ENCODE data around the gene LIM2.

LIM2 gene

DNA sequence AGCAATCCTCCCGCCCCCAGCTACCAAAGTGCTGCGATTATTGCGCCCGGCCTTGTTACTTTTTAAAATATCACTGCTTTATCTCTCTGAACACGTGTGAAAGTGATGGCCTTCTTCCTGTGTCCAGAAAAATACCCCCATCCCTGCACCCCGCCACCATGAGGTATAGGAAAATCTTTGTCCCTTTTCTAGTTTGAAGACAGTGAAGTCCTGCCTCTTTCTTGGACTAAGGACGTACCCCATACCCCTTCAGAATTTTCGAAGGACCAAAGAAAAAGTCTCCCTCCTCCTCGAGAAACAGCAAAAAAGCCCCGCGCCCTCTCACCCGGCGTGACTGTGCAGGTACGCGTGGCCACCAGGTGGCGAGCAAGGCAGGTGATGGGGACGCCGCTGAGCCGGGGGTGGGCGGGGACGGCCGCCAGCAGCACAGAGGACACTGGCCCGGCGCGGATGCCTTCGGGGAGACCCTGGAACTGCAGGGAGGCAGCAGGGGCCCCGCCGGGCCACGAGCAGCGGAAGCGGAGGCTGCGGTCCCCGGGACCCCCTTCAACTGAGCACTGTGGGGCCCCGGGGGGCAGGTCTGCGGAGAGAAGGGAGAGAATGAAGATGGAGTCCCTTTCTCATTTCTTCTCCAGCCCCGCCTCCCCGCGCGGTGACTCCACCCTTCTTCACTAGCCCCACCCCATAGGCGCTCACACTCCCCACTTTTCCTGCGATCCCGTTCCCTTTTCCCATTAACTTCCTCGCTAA is 49.0 kb downstream of the LIM2 start:
- DNase-seq, result peak; percentile 88

- no peak for DNase-seq
Measured at GRCh38 chr19:51337861-51338562, 49.8 kb downstream of the LIM2 start.

DNA sequence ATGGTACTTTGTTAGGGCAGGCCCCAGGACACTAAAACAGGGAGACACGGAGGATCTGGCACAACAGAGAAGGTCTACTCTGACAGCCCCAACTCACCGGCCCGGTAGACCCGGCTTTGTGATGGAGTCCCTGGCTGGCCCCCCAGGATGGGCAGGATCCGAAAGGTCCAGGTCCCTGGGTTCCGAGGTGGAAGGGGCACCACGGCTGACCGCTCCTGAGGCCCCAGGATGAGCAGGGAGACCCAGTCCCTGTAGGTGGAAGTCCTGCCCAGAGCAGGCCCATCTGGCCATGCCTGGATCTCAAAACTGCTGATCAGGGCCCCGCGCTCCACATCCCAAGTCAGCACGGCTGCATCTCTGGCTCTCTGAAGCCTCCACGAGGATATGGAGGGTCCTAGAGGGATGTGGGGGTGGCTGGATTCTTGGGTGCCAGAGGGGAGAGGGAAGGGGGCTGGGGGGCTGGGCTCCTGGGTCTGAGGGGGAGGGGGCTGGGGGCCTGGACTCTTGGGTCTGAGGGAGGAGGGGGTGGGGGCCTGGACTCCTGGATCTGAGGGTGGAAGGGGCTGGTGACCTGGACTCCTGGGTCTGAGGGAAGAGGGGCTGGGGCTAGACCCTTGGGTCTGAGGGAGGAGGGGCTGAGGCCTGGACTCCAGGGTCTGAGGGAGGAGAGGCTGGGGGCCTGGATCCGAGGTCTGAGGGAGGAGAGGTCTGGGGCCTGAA is 50.5 kb downstream of the LIM2 start:
- no peak for DNase-seq

- no peak for DNase-seq
Measured at GRCh38 chr19:51333836-51334460, 53.8 kb downstream of the LIM2 start.

GRCh38 chr19:51331716-51332115 is 56.1 kb downstream of the LIM2 start:
- DNase-seq, result no peak

GRCh38 chr19:51331193-51331592 is 56.6 kb downstream of the LIM2 start:
- no peak for DNase-seq

GRCh38 chr19:51330366-51330765 is 57.4 kb downstream of the LIM2 start:
- no peak for DNase-seq

All from stimulated activated CD4-positive, alpha-beta T cell treated with anti-CD3 and anti-CD28 coated beads, Interleukin-12 subunit alpha, Interleukin-12 subunit beta, amount 100 ng/mL, for 4 hours (primary cell).